Measurements from ENCODE around the gene LRRC8C. TPM values are rescaled to one million over a fixed set of nuclear protein-coding genes. Genes with fewer than 3 reads are reported as not detected.
"Not testable (repeated sequence)": the region's sequence is repeated elsewhere in the genome, so short reads cannot be mapped to it uniquely, and the experiment has no call there.

The LRRC8C gene
- total RNA-seq, 1 donor from 2014 or later = 7.7 TPM

DNA sequence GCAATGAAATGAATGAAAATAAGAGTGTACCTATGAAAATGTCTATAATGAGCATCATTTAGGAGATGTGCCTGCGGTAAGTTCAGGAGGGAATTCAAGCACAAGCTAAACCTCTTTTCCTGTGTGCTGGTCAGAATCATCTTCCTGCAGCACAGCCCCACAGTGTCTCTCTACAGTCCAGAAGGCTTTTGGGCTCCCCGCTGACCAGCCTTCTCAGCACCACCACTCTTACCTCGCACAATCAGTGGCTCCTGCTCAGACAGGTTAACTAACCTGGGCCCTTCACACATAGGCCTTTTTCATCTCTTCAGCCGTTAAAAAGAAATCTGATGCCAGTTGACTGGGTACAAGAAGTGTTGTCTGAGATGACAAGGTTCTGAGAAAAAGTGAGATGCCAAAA is 57.7 kb downstream of the LRRC8C start:
- intact Hi-C loops (cut with DNase I) = loop anchor here (5.0 kb wide), 1 partner anchor 72 kb away; no protein-coding TSS in a partner anchor
- ATAC-seq = no peak

GRCh38 chr1:89692601-89693521 is 59.9 kb downstream of the LRRC8C start:
- intact Hi-C loops (cut with DNase I) = loop anchor here (5.0 kb wide), 1 partner anchor 69 kb away; no protein-coding TSS in a partner anchor
- ATAC-seq (peak; percentile 56), DNase-seq (ENCODE audit: missing footprints) (no peak)

More for the DNA sequence above, 57.7 kb downstream of the LRRC8C start:
- no peak for DNase-seq (ENCODE audit: missing footprints)

DNA sequence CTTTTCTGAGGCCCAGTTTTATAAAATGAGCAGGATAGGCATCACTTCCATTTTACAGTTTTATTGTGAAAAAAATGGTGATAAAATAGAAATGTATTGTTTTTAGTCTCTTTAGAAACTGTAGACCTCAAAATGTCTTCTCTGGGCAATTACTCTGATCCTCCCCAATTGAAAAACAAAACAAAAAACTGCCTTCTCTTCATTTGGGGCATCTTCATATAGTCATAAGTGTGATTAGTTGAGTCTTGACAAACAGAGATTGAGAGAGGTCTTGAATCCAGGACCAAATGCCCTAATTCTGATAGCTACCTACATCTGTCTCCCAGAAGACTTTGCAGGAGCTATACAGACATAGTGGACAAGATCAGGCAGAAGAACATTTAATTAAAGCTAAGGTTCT is 62.9 kb downstream of the LRRC8C start:
- intact Hi-C loops (cut with DNase I) = loop anchor here (5.0 kb wide), 1 partner anchor 64 kb away; the partner anchor contains the start of gene LRRC8C
- DNase-seq (ENCODE audit: missing footprints) (no peak), ATAC-seq (no peak)

- no peak for DNase-seq (ENCODE audit: missing footprints)
- intact Hi-C loops (cut with DNase I) = loop anchor here (5.0 kb wide), 1 partner anchor 65 kb away; the partner anchor contains the start of gene LRRC8C
- no peak for ATAC-seq
These were observed 64.5 kb downstream of the LRRC8C start for GRCh38 chr1:89697383-89697782.

GRCh38 chr1:89698020-89698560 is 65.2 kb downstream of the LRRC8C start:
- ATAC-seq (no peak), DNase-seq (ENCODE audit: missing footprints) (no peak)
- intact Hi-C loops (cut with DNase I) = loop anchor here (5.0 kb wide), 1 partner anchor 66 kb away; the partner anchor contains the start of gene LRRC8C

DNA sequence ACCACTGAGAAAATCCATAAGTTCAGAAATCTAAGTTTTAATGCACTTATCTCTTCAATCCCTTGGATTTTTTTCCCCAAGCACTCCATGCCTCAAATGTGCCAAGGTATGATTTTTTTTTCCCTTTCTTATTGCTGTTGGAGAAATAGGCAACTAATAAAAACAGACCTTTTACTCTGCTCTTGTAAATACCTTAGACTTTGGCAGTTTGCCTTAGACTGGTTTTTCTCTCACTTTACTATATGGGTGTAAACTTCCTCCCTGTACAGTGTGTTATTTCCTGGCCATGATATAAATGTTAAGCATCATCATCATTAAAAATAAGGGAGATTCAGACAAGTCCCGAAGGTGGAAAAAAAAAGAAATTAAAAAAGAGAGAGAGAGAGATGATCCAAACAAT is 65.7 kb downstream of the LRRC8C start:
- ATAC-seq (no peak), DNase-seq (ENCODE audit: missing footprints) (no peak)
- intact Hi-C loops (cut with DNase I) = loop anchor here (5.0 kb wide), 1 partner anchor 66 kb away; the partner anchor contains the start of gene LRRC8C

DNA sequence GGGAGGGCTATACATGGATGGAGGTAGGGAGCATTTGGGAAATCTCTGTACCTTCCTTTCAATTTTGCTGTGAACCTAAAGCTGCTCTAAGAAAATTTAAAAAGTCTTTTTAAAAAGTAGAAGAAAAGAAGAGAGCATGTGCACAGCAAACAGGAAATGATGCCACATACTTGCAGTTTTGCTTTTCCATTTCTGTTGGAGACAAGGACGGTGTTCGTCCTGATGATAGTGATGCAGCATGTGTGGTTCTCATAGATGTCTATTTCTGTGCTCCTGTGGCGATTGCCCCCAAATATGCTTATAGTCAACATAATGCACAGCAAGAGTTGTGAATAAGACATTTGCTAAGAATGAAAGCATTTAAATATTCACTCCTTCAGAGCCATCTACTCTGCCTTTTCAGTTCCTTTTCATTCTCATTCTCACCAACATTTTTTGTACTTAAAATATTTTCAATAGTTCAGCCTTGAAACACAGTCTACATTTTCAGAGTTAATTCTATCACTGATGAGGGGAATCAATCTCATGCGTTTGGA is 66.6 kb downstream of the LRRC8C start:
- ATAC-seq = no peak
- intact Hi-C loops (cut with DNase I) = loop anchor here (5.0 kb wide), 1 partner anchor 67 kb away; the partner anchor contains the start of gene LRRC8C
- no peak for DNase-seq (ENCODE audit: missing footprints)

DNA sequence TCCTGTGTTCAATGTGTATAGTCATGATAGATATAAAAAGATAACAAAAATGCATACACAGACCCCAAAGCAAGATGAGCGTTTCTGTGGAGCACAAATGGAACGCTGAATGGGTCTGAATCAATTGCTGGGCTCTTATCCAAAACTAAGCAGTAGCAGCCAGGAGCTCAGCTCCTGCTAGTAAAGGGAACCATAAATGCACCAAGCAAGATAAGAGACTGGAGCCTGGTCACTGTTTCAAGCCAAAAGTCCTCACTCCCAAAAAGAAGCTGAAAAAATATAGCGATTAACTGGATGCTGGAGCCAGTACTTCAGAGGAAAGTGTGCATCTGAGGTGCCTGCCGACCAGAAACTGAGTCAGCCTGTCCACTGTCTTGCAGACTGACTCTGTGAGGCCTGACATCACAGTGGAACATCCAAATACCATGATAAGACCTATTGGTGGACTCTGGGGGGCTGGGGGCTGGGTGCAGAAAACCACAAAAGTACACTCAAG is 68.9 kb downstream of the LRRC8C start:
- no peak for ATAC-seq
- DNase-seq (ENCODE audit: missing footprints) = no peak
- intact Hi-C loops (cut with DNase I) = no loop called here

DNA sequence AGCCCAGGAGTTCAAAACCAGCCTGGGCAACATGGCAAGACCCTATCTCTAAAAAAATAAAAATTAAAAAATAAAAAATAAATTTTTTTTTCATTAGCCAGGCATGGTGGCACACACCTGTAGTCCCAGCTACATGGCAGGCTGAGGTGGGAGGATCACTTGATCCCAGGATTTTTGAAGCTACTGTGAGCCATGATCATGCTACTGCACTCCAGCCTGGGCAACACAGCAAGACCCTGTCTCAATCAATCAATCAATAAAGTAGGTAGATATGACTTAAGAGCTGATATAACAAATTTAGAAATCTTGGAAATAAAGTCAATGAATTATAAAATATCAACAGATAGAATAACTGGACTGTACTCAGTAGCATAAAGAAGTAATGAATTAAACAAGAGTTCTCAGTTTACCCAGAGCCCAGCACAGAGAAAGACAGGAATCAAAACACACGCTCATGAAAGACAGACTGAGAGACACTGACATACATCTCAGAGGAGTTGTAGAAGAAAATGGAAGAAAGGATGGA is 69.7 kb downstream of the LRRC8C start:
- intact Hi-C loops (cut with DNase I) = no loop called here
- DNase-seq (ENCODE audit: missing footprints) (no peak), ATAC-seq (no peak)

GRCh38 chr1:89703469-89703868 is 70.5 kb downstream of the LRRC8C start:
- intact Hi-C loops (cut with DNase I) = no loop called here
- DNase-seq (ENCODE audit: missing footprints) (no peak), ATAC-seq (no peak)

DNA sequence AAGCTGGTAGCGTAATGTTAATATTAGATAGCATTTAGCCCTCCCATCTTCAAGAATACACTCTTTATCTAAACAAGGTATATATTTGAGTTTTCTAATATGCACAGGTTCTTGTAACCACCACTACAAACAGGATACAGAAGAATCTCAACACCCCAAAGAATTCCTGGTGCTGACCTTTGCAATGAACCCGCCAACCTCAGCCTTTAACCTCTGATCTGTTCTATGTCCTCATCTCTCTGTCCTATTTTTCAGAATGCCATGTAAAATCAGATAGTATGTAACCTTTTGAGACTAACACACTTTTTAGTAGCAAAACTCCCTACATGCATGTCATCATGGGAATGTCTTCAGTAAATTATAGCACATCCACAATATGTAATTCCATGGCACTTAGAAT is 71.1 kb downstream of the LRRC8C start:
- no peak for ATAC-seq
- DNase-seq (ENCODE audit: missing footprints) = no peak
- intact Hi-C loops (cut with DNase I) = no loop called here

DNA sequence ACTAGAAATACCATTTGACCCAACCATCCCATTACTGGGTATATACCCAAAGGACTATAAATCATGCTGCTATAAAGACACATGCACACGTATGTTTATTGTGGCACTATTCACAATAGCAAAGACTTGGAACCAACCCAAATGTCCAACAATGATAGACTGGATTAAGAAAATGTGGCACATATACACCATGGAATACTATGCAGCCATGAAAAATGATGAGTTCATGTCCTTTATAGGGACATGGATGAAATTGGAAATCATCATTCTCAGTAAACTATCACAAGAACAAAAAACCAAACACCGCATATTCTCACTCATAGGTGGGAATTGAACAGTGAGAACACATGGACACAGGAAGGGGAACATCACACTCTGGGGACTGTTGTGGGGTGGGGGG is 72.0 kb downstream of the LRRC8C start:
- DNase-seq (ENCODE audit: missing footprints); intact Hi-C loops (cut with DNase I); ATAC-seq: not testable (repeated sequence)

DNA sequence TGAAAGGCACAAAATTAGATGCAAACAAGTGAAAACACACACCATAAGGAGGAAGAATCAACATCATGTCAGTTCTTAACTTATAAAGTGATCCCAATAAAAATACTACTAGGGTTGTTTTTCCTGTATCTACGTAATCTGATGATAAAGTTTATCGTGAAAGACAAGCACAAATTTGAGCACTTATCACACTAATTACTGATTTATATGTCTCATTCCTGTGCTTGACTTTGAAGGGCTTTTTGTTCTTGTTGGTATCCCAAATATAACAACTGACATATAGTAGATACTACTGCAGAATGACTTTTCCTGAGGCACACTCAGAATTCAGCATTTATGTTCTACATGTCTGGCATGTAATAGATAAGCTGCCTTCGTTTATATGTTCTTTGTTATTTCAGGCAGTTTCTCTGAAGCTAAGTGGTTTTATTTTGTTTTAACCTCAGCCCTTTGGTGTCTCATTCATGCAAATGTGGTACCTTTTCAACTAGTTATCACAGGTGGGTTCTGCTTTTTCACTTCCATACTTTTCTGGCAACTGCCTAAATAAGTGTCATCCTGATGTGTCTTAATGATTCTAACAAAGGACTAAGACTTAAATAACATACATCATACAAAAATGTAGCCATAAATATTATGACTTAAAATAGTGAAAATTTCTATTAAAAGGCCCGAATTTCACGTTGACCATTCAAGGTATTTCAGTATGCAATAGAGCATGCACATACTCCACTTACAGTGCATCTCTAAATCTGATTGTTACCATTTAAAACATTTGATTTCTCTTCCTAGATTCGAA is 73.2 kb downstream of the LRRC8C start:
- intact Hi-C loops (cut with DNase I) = no loop called here
- DNase-seq (ENCODE audit: missing footprints) = no peak
- ATAC-seq = no peak

- DNase-seq (ENCODE audit: missing footprints) (no peak), ATAC-seq (no peak)
- intact Hi-C loops (cut with DNase I) = no loop called here
These were observed 73.7 kb downstream of the LRRC8C start for GRCh38 chr1:89706700-89707012.

- ATAC-seq = no peak
- intact Hi-C loops (cut with DNase I) = no loop called here
- DNase-seq (ENCODE audit: missing footprints) = no peak
These were observed 75.9 kb downstream of the LRRC8C start for GRCh38 chr1:89708751-89709375.

DNA sequence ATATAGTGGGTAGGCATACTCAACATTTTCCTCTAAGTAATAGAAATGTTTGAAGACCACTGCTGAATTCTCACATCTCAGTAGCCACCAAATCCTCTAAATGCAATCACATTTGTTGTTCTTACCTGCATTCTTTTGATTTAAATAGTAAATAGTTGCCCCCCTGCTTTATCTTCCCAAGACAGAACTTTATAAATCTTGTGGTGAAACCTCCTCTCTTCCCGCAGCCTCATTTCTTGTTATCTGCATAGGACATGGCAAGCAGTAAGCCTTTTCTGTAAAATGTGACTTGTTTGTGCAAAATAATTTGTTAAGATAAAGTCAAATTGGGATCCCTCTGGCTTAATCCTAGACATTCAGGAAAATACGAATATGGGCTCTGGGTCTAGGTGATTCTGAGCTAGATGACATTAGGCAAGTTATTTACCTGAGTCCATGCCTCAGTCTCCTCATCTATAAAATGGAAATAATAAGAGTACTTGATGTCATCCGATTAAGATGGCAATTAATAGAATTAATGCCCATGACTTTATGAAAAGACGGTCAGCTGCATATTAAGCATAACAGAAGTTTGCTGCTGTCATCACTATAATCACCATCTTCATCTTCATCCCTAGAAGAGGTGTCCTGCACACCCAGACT is 77.7 kb downstream of the LRRC8C start:
- intact Hi-C loops (cut with DNase I) = no loop called here
- DNase-seq (ENCODE audit: missing footprints) (no peak), ATAC-seq (no peak)

DNA sequence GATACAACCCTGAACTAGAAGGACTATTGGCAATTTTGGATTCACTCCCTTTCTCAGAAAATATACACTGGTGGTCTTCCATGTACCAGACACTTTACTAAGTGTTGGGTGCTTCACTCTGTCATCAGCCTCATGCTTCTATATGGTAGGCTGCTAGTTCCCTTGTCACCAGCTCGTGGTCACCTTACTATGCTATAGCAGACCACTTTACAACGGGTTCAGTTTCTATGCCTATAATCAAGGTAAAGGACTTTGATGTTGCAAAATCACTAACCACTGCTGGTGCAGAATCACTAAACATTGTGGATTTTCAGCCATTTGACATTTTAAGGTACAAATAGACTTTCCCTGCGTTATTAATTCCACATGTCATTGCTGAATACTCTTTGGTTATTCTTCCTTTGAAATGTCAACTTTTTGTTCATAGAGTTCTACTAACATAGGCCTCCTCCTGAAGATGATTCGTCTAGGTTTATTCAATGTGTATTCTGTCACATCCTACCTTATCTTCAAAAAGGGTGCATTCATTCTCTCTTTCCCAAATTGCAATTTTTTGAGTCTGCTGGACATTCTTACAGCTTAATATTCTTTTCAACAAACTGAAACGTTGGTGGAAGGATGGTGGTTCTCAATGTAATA is 78.3 kb downstream of the LRRC8C start:
- intact Hi-C loops (cut with DNase I) = no loop called here
- no peak for ATAC-seq
- no peak for DNase-seq (ENCODE audit: missing footprints)
